GM23338 (cell line): ENCODE measurements around the gene KRTAP17-1.

Experiments used
- EZH2 ChIP-seq: fragments of 200-600 bp; sonication (generic); IDR thresholded peaks from one replicate; pipeline ENCODE4 v1.8.0; 2017; ENCODE audit warnings: antibody characterized with exemption, mild to moderate bottlenecking, low read depth; ENCODE audit not compliant: unreplicated experiment
- POLR2AphosphoS5 ChIP-seq: IDR thresholded peaks from 2 replicates; pipeline ENCODE4 v1.6.1; 2016; ENCODE audit warnings: antibody characterized with exemption, low read depth
- TF ChIP-seq, protein P1 (sequence below): IDR thresholded peaks from 2 replicates; pipeline ENCODE4 v1.6.1; 2016; ENCODE audit warnings: antibody characterized with exemption
- TF ChIP-seq, protein P2 (sequence below), 2 experiments: fragments of 200-600 bp in 1 of 2; sonication (generic) in 1 of 2; conservative IDR thresholded peaks; 2 replicates each; pipeline versions ENCODE4 v1.5.1 to v1.6.1; 2016 to 2017; ENCODE audit warnings: antibody characterized with exemption in 2 of 2, low read depth in 2 of 2, mild to moderate bottlenecking in 2 of 2, moderate library complexity in 1 of 2

DNA sequence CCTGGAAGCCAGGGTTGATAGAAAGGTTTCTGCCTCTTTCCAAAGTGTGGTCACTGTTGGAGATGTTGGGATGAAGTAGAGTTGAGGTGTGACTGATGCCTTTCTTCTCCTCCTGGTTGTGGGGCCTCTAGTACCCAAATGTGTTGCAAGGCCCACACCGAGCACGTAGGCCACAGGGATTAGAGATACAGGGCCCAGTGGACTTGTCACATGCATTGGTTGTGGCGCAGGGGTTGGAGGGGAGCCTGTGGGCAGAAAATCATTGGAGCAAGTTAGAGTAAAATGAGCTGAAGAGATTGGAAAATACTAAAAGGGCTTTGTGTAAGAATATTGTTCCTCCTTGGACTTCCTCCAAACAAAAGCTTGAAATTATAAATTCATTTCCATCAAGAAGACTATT lies 30.5 kb upstream of the KRTAP17-1 start:
- TF ChIP-seq, protein P1, sequence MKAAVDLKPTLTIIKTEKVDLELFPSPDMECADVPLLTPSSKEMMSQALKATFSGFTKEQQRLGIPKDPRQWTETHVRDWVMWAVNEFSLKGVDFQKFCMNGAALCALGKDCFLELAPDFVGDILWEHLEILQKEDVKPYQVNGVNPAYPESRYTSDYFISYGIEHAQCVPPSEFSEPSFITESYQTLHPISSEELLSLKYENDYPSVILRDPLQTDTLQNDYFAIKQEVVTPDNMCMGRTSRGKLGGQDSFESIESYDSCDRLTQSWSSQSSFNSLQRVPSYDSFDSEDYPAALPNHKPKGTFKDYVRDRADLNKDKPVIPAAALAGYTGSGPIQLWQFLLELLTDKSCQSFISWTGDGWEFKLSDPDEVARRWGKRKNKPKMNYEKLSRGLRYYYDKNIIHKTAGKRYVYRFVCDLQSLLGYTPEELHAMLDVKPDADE, result no peak
- TF ChIP-seq, protein P2, sequence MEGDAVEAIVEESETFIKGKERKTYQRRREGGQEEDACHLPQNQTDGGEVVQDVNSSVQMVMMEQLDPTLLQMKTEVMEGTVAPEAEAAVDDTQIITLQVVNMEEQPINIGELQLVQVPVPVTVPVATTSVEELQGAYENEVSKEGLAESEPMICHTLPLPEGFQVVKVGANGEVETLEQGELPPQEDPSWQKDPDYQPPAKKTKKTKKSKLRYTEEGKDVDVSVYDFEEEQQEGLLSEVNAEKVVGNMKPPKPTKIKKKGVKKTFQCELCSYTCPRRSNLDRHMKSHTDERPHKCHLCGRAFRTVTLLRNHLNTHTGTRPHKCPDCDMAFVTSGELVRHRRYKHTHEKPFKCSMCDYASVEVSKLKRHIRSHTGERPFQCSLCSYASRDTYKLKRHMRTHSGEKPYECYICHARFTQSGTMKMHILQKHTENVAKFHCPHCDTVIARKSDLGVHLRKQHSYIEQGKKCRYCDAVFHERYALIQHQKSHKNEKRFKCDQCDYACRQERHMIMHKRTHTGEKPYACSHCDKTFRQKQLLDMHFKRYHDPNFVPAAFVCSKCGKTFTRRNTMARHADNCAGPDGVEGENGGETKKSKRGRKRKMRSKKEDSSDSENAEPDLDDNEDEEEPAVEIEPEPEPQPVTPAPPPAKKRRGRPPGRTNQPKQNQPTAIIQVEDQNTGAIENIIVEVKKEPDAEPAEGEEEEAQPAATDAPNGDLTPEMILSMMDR (conservative IDR thresholded peaks at IDR 0.05; ENCODE audit: low read depth in 2 of 2), result no peak
- TF ChIP-seq EZH2 (no peak), POLR2AphosphoS5 (no peak)
